Activated CD8-positive, alpha-beta memory T cell treated with anti-CD3 and anti-CD28 coated beads, Interleukin-2, amount 10 ng/mL, durations not matched to agents 7 days and 5 days (primary cell): ENCODE results near the gene TPPP. TPM values are rescaled to one million over a fixed set of nuclear protein-coding genes. Genes with fewer than 3 reads are reported as not detected.

ENCODE experiments used
- ATAC-seq: fragments of 150-1000 bp; cut with Tn5 transposase; one replicate; pipeline ENCODE4 v1.10.0; 2021; ENCODE audit warnings: moderate library complexity
- CTCF ChIA-PET: fragments of 350-600 bp; sonication (Branson Sonifier 250); formaldehyde crosslinking; loops from one replicate; lab custom pipeline; 2021; ENCODE audit warnings: antibody characterized with exemption; lab: Charles Lee
- DNase-seq: peaks from one replicate; pipeline ENCODE4 v3.0.0-alpha.2; 2020
- H3K27ac Mint-ChIP-seq: one replicate; pipeline ENCODE4 v1.8.0; 2021; ENCODE audit warnings: mild to moderate bottlenecking, mixed read lengths
- H3K27me3 Mint-ChIP-seq: one replicate; pipeline ENCODE4 v1.8.0; 2021; ENCODE audit warnings: mixed read lengths
- H3K36me3 Mint-ChIP-seq: one replicate; pipeline ENCODE4 v1.8.0; 2021; ENCODE audit warnings: mild to moderate bottlenecking, mixed read lengths
- H3K4me1 Mint-ChIP-seq: one replicate; pipeline ENCODE4 v1.8.0; 2021; ENCODE audit warnings: mixed read lengths
- H3K4me3 Mint-ChIP-seq: one replicate; pipeline ENCODE4 v1.8.0; 2021; ENCODE audit warnings: mild to moderate bottlenecking, moderate library complexity, mixed read lengths
- H3K9me3 Mint-ChIP-seq: one replicate; pipeline ENCODE4 v1.8.0; 2022; ENCODE audit warnings: low read depth, mixed read lengths
- total RNA-seq, 2 experiments: library from RNA; stranded (reverse); gene quantifications; one replicate each; pipeline ENCODE4 v1.2.3, GENCODE V29; 2021

TPPP gene
- total RNA-seq, 2 experiments from 2014 or later: 0.16 to 0.20 TPM

DNA sequence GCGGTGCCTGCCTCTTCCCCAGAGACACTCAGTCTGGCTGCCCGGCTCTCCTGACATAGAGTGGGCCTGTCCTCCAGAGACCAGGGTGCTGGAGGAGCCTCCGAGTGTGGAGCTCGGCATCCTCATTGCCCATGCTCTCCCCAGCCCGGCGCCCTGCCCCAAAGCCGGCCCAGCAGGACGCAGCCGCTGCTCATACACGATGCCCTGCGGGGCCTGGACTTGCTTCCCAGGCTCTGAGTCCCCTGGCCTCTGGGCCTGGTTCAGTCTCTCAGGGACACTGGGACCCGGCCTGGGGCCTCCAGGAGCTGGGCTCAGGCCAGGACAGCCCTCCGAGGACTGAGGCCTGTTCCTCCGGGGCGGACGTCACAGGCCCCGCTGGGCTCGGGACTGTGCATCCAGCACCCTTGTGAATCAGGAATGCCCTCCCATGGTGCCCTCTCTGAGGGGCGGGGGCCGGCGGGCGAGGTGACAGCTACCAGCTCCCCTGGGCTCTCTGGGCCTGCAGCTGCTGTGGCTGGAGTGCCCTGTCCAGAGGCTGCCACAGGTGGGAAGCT lies 23.2 kb downstream of the TPPP start:
- Mint-ChIP-seq H3K27me3 (peaks cover 4% of the 10 kb centered on the region), H3K4me3 (no peak overlapping the region), H3K4me1 (peaks cover 5% of the 10 kb centered on the region), H3K36me3 (peaks cover 2% of the 10 kb centered on the region), H3K9me3 (no peaks in the 10 kb centered on the region), H3K27ac (no peak overlapping the region)
- CTCF ChIA-PET: interaction anchor here (0.8 to 3.3 kb wide), 6 partner anchors 16 to 234 kb away, joined by 3 to 15 read pairs (median 3); partner anchors contain the start of genes BRD9 and TRIP13
- no peak for ATAC-seq
- no peak for DNase-seq

GRCh38 chr5:669111-669841 lies 23.9 kb downstream of the TPPP start:
- peaks cover 2% of the 10 kb centered on the region for H3K36me3 Mint-ChIP-seq
- peaks cover 4% of the 10 kb centered on the region for H3K27me3 Mint-ChIP-seq
- H3K9me3 Mint-ChIP-seq: no peaks in the 10 kb centered on the region
- no peak overlapping the region for H3K27ac Mint-ChIP-seq
- ATAC-seq (no peak), DNase-seq (no peak)
- CTCF ChIA-PET: interaction anchor here (0.6 to 1.3 kb wide), 6 partner anchors 15 to 236 kb away, joined by 3 to 6 read pairs (median 3); partner anchors contain the start of genes BRD9 and TRIP13
- peaks cover 5% of the 10 kb centered on the region for H3K4me1 Mint-ChIP-seq
- no peak overlapping the region for H3K4me3 Mint-ChIP-seq

DNA sequence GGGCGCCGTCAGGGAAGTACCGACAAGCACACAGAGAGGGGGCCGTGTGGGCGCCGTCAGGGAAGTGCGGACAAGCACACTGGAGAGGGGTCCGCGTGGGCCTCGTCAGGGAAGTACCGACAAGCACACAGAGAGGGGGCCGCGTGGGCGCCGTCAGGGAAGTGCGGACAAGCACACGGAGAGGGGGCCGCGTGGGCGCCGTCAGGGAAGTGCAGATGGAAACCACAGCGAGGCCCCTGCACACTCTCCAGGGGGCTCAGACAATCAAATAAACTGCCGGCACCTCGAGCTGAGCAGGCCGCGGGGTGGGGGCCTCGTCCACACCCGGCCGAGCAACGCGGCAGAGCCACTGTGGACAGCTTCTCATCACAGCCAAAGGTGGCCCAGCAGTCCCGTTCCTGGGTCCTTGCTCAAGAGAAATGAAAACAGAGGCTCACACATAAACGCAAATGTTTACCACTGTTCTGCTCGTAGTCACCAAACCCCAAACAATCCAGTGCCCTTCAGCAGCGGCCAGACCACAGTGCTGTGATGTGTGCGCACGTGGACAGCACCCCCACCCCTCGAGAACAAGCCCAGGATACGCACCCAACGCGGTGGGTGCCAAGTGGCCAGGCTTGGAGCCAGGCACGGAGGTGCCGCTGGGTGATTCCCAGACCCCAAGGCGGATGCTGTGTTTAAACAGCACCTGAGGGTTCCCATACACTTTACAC lies 24.7 kb downstream of the TPPP start:
- H3K27ac Mint-ChIP-seq: no peak overlapping the region
- no peak for DNase-seq
- no peaks in the 10 kb centered on the region for H3K9me3 Mint-ChIP-seq
- CTCF ChIA-PET: interaction anchor here (1.0 kb wide), 1 partner anchor 237 kb away, joined by 5 read pairs; no protein-coding TSS in a partner anchor
- H3K36me3 Mint-ChIP-seq: peaks cover 5% of the 10 kb centered on the region
- H3K4me3 Mint-ChIP-seq: no peak overlapping the region
- H3K4me1 Mint-ChIP-seq: peaks cover 5% of the 10 kb centered on the region
- no peak for ATAC-seq
- H3K27me3 Mint-ChIP-seq: peaks cover 4% of the 10 kb centered on the region

DNA sequence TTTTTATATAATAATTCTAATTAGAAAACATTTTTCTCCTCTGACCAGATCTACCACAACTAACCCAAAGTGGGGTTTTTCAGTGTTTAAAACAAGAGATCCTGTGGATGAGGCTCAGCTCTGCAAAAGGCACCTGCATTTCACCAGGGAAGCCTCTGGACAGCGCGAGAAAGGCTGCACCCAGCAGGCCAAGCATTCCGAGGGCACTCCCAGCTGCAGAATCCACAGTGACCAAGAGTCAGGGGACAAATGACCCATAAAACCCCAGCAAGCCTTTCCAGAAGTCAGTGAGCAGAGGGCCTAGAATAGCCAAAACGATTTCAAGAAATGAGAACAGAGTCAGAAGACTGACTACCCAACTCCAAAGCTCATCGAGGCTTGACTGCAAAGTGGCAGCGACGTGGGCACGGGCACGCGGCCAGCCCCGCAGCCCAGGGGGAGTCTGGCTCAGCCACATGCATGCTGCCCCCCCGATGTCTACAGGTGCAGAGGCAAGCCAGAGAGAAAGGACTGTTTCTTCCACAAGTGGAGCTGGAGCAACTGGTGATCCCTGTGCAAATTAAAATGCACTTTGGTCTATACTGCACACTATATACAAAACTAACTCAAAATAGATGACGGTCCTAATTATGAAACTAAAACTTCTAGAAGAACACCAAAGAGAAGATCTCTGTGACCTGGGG lies 26.2 kb downstream of the TPPP start:
- no peaks in the 10 kb centered on the region for H3K9me3 Mint-ChIP-seq
- peaks cover 8% of the 10 kb centered on the region for H3K36me3 Mint-ChIP-seq
- H3K27ac Mint-ChIP-seq: no peak overlapping the region
- no peak for DNase-seq
- no peaks in the 10 kb centered on the region for H3K4me1 Mint-ChIP-seq
- ATAC-seq: no peak
- H3K27me3 Mint-ChIP-seq: no peaks in the 10 kb centered on the region
- CTCF ChIA-PET: no interaction called here
- H3K4me3 Mint-ChIP-seq: no peak overlapping the region

- Mint-ChIP-seq H3K36me3 (peaks cover 13% of the 10 kb centered on the region), H3K27ac (no peak overlapping the region), H3K4me1 (no peaks in the 10 kb centered on the region), H3K4me3 (no peak overlapping the region), H3K27me3 (no peaks in the 10 kb centered on the region), H3K9me3 (no peaks in the 10 kb centered on the region)
- DNase-seq (no peak), ATAC-seq (no peak)
- CTCF ChIA-PET: no interaction called here
Observed at GRCh38 chr5:665956-666711, 27.0 kb downstream of the TPPP start.

GRCh38 chr5:665541-665955 lies 27.6 kb downstream of the TPPP start:
- no peaks in the 10 kb centered on the region for H3K27me3 Mint-ChIP-seq
- no peak overlapping the region for H3K4me3 Mint-ChIP-seq
- CTCF ChIA-PET: no interaction called here
- H3K9me3 Mint-ChIP-seq: no peaks in the 10 kb centered on the region
- DNase-seq: no peak
- H3K4me1 Mint-ChIP-seq: no peaks in the 10 kb centered on the region
- no peak for ATAC-seq
- H3K27ac Mint-ChIP-seq: no peak overlapping the region
- peaks cover 15% of the 10 kb centered on the region for H3K36me3 Mint-ChIP-seq

DNA sequence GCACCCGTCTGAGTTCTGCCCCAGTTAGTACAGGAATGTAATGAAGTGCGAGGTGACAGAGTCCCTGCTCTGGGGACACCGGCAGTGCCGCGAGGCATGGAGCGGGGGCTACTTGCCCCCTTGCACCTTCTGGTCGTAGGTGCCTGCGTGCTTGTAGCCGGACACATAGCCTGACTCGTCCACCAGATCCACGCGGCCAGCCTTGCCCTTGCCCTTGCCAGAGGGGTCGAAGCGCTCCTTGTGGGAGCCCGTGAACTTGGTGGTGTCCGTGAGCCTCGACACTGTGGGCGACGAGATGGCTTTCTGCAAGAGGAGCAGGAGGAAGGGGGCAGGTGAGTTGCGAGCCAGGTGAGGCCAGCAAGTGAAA lies 28.2 kb downstream of the TPPP start:
- H3K27me3 Mint-ChIP-seq: no peaks in the 10 kb centered on the region
- no peak for DNase-seq
- peaks cover 21% of the 10 kb centered on the region for H3K36me3 Mint-ChIP-seq
- H3K4me3 Mint-ChIP-seq: no peak overlapping the region
- no peak overlapping the region for H3K27ac Mint-ChIP-seq
- CTCF ChIA-PET: no interaction called here
- H3K9me3 Mint-ChIP-seq: no peaks in the 10 kb centered on the region
- no peaks in the 10 kb centered on the region for H3K4me1 Mint-ChIP-seq
- ATAC-seq: no peak

DNA sequence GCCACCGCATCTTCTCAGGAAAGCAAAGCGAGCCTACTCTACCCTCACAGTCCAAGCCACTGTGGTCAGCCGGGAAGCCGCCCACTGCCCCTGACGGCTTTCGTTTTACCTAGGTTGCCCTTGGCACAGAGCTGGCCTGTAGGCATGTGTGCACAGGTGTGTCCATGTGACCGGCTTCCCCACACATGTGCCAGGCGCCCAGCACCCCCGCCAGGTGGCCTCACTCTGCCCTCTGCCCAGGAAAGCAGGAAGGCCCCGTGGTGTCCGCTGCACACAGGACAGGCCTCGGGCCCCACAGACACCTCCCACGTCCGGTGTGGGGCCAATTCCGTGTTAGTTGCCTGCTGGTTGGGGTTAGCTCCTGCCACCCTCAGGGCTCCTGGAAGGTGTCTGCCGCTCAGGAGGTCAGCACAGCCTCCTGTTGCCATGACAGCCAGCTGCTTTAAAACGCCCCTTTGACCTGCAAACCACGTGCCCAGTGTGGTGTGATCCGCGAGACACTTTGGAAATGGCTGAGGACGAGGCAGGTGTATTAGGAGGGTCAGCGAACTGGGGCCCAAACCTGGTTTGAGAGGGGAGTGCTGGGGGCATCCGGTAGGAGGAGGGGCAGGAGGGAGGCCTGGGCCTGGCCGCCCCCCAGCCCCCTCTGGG lies 28.7 kb downstream of the TPPP start:
- no peak for ATAC-seq
- Mint-ChIP-seq H3K36me3 (peaks cover 25% of the 10 kb centered on the region), H3K4me1 (no peaks in the 10 kb centered on the region), H3K4me3 (no peak overlapping the region), H3K27ac (no peak overlapping the region), H3K9me3 (no peaks in the 10 kb centered on the region), H3K27me3 (no peaks in the 10 kb centered on the region)
- DNase-seq: no peak
- CTCF ChIA-PET: no interaction called here

DNA sequence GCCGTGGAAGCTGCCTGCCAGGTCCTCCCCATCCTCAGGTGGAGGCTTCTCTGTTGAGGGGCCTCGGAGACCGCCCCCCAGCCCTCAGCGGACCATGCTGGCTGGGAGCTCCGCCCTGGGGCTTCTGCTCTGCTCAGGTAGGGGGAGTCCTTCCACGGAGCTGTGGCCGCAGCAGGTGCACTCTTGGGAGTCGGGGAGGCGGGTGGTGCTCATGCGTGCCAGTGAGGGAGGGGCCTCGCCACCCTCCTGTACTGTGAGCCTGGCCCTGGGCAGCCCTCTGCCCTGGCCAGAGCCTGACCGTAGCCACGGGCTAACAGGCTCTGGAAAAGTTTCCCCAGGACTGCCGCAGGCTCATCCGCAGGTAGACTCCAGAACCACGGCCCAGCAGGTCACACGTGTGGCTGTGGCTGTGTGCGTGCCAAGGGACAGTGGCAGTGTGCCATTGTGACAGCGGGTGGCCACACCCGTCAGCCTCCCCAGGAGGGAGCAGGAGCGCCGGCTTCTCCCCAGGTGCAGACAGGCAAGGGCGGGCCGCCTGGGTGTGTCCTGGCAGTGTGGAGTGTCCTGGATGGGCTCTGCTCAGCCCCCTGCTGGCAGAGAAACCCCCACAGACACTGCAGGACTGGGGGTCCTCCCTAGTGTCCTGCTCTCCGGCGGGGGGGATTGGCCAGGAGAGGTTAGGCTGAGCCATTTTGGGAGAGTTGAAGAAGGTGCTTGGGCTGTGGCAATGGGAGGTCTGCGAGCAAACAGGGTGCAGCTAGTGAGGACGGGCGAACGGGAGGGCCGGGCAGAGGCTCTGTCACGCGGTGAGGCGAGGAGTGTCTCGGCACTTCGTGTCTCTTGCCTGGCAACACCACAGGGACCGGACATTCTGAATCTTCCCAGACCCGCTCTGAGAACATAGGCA lies 29.5 kb downstream of the TPPP start:
- H3K4me1 Mint-ChIP-seq: no peaks in the 10 kb centered on the region
- CTCF ChIA-PET: no interaction called here
- H3K36me3 Mint-ChIP-seq: peaks cover 30% of the 10 kb centered on the region
- no peaks in the 10 kb centered on the region for H3K9me3 Mint-ChIP-seq
- ATAC-seq: no peak
- no peak overlapping the region for H3K4me3 Mint-ChIP-seq
- no peaks in the 10 kb centered on the region for H3K27me3 Mint-ChIP-seq
- no peak for DNase-seq
- H3K27ac Mint-ChIP-seq: no peak overlapping the region

GRCh38 chr5:662751-663435 lies 30.3 kb downstream of the TPPP start:
- CTCF ChIA-PET: no interaction called here
- Mint-ChIP-seq H3K4me1 (no peaks in the 10 kb centered on the region), H3K4me3 (no peak overlapping the region), H3K27ac (no peak overlapping the region), H3K36me3 (peaks cover 35% of the 10 kb centered on the region), H3K27me3 (no peaks in the 10 kb centered on the region), H3K9me3 (no peaks in the 10 kb centered on the region)
- no peak for DNase-seq
- no peak for ATAC-seq

GRCh38 chr5:661891-662750 lies 31.0 kb downstream of the TPPP start:
- Mint-ChIP-seq H3K27ac (no peak overlapping the region), H3K9me3 (no peaks in the 10 kb centered on the region), H3K4me3 (no peak overlapping the region), H3K36me3 (peaks cover 38% of the 10 kb centered on the region), H3K4me1 (no peaks in the 10 kb centered on the region), H3K27me3 (no peaks in the 10 kb centered on the region)
- DNase-seq (no peak), ATAC-seq (no peak)
- CTCF ChIA-PET: no interaction called here
